Cardiac muscle cell (in vitro differentiated cells and primary cell): ENCODE results near the gene SPATA20. TPM values are rescaled to one million over a fixed set of nuclear protein-coding genes. Genes with fewer than 3 reads are reported as not detected.
A peak's percentile ranks its signal among the peaks of the same experiment; 100 is the strongest.

Experiments
- DNase-seq, 2 donors: peaks; one replicate each; pipeline versions ENCODE4 v3.0.0 to v3.0.0-alpha.2; 2010 to 2017; ENCODE audit warnings: low read depth in 1 of 2, low spot score in 1 of 2
- H3K27ac ChIP-seq: fragments of 200-600 bp; sonication (generic); 2 replicates; pipeline ENCODE4 v1.5.1; 2016
- H3K27me3 ChIP-seq: fragments of 200-600 bp; sonication (generic); 2 replicates; pipeline ENCODE4 v1.6.0; 2016; ENCODE audit warnings: control low read depth
- H3K36me3 ChIP-seq: fragments of 200-600 bp; sonication (generic); 2 replicates; pipeline ENCODE4 v1.5.1; 2016; ENCODE audit warnings: control low read depth
- H3K4me1 ChIP-seq: fragments of 200-600 bp; sonication (generic); 2 replicates; pipeline ENCODE4 v1.8.1; 2017; ENCODE audit warnings: low read depth, mild to moderate bottlenecking, mixed run types
- H3K4me3 ChIP-seq: fragments of 200-600 bp; sonication (generic); 2 replicates; pipeline ENCODE4 v1.5.1; 2016; ENCODE audit warnings: mild to moderate bottlenecking
- H3K9me3 ChIP-seq: fragments of 200-600 bp; sonication (generic); 2 replicates; pipeline ENCODE4 v1.5.1; 2017; ENCODE audit warnings: low read depth, mild to moderate bottlenecking, control low read depth
- CTCF ChIP-seq: IDR thresholded peaks from 2 replicates; pipeline ENCODE4 v1.5.1; 2012; ENCODE audit warnings: low read depth, mild to moderate bottlenecking, low read length
- polyA plus RNA-seq: library from polyadenylated mRNA; unstranded; fragments of >200 nt; fragmentation: Nextera tagmentation; extraction: Ambion mirVana; gene quantifications from 2 replicates; pipeline ENCODE4 v1.2.1, GENCODE V29; 2016
- total RNA-seq: library from RNA; depleted of rRNA; stranded (reverse); fragments of >200 nt; gene quantifications from 2 replicates; pipeline ENCODE4 v1.2.3, GENCODE V29; 2016

The SPATA20 gene
- total and polyA plus RNA-seq, 2 experiments from 2014 or later = 103 to 216 TPM

- Histone ChIP-seq H3K36me3 (no peaks in the 10 kb centered on the region), H3K4me3 (no peak overlapping the region), H3K4me1 (peaks cover 16% of the 10 kb centered on the region), H3K27me3 (no peaks in the 10 kb centered on the region), H3K27ac (no peak overlapping the region), H3K9me3 (no peaks in the 10 kb centered on the region)
- no peak for DNase-seq
- no peak for TF ChIP-seq CTCF
These were observed 8.2 kb upstream of the SPATA20 start for GRCh38 chr17:50538549-50539410.

- H3K27ac ChIP-seq = no peak overlapping the region
- H3K36me3 ChIP-seq = no peaks in the 10 kb centered on the region
- DNase-seq = no peak
- H3K4me1 ChIP-seq = peaks cover 12% of the 10 kb centered on the region
- H3K4me3 ChIP-seq = no peak overlapping the region
- H3K27me3 ChIP-seq = no peaks in the 10 kb centered on the region
- no peak for TF ChIP-seq CTCF
- no peaks in the 10 kb centered on the region for H3K9me3 ChIP-seq
These were observed 7.0 kb upstream of the SPATA20 start for GRCh38 chr17:50539762-50540559.

- Histone ChIP-seq H3K9me3 (no peaks in the 10 kb centered on the region), H3K27me3 (no peaks in the 10 kb centered on the region), H3K4me3 (no peak overlapping the region), H3K4me1 (peaks cover 12% of the 10 kb centered on the region), H3K36me3 (no peaks in the 10 kb centered on the region), H3K27ac (no peak overlapping the region)
- DNase-seq = no peak
- no peak for TF ChIP-seq CTCF
These were observed 6.2 kb upstream of the SPATA20 start for GRCh38 chr17:50540560-50541401.

- TF ChIP-seq CTCF = no peak
- H3K4me3 ChIP-seq = peak overlapping the region; percentile 33
- no peak for DNase-seq
- no peak overlapping the region for H3K27ac ChIP-seq
- no peaks in the 10 kb centered on the region for H3K27me3 ChIP-seq
- H3K4me1 ChIP-seq = peaks cover 12% of the 10 kb centered on the region
- no peaks in the 10 kb centered on the region for H3K36me3 ChIP-seq
- no peaks in the 10 kb centered on the region for H3K9me3 ChIP-seq
These were observed 5.6 kb upstream of the SPATA20 start for GRCh38 chr17:50541402-50541715.
